Frontal cortex (tissue), 4 donors: Measurements from ENCODE around the gene PRDM16. TPM values are rescaled to one million over a fixed set of nuclear protein-coding genes. Genes with fewer than 3 reads are reported as not detected.
"Not testable (repeated sequence)": the region's sequence is repeated elsewhere in the genome, so short reads cannot be mapped to it uniquely, and the experiment has no call there.

Experiments
- DNase-seq, 2 donors: peaks; one replicate each; pipeline ENCODE4 v3.0.0; 2012; ENCODE audit warnings: low spot score in 2 of 2
- FAIRE-seq: peaks from 2 replicates; lab custom pipeline; 2012; peaks lifted over from hg19 to GRCh38; lab: Jason Lieb, UNC
- total RNA-seq: library from RNA; depleted of rRNA; stranded (reverse); fragments of >200 nt; gene quantifications from one replicate; pipeline ENCODE4 v1.2.3, GENCODE V29; 2014
- donor health status: control.
- donor health status: control.
- donor health status: control.

PRDM16 gene
- total RNA-seq, 1 donor from 2014 or later = 1.6 TPM

- no peak for FAIRE-seq
- no peak for DNase-seq
Observed at GRCh38 chr1:3077561-3077960, 8.6 kb downstream of the PRDM16 start.

- FAIRE-seq (no peak), DNase-seq (peak in 1 of 2 donors; percentile 69)
Observed at GRCh38 chr1:3078430-3078861, 9.4 kb downstream of the PRDM16 start.

- no peak for DNase-seq
- FAIRE-seq = no peak
Observed at GRCh38 chr1:3078871-3079270, 9.9 kb downstream of the PRDM16 start.

- FAIRE-seq = no peak
Observed at GRCh38 chr1:3079381-3080052, 10.5 kb downstream of the PRDM16 start.

GRCh38 chr1:3080053-3080955 is 11.3 kb downstream of the PRDM16 start:
- DNase-seq (no peak), FAIRE-seq (no peak)

More at GRCh38 chr1:3079381-3080052, 10.5 kb downstream of the PRDM16 start:
- DNase-seq = no peak

GRCh38 chr1:3081171-3081683 is 12.2 kb downstream of the PRDM16 start:
- no peak for DNase-seq
- no peak for FAIRE-seq

GRCh38 chr1:3082051-3082450 is 13.0 kb downstream of the PRDM16 start:
- no peak for DNase-seq

GRCh38 chr1:3082571-3083516 is 13.8 kb downstream of the PRDM16 start:
- DNase-seq (no peak), FAIRE-seq (no peak)

More at GRCh38 chr1:3082051-3082450, 13.0 kb downstream of the PRDM16 start:
- FAIRE-seq = no peak

GRCh38 chr1:3084154-3084553 is 15.2 kb downstream of the PRDM16 start:
- no peak for FAIRE-seq
- DNase-seq = no peak

- FAIRE-seq = no peak
- DNase-seq = no peak
Observed at GRCh38 chr1:3084726-3085125, 15.7 kb downstream of the PRDM16 start.

GRCh38 chr1:3085721-3086120 is 16.7 kb downstream of the PRDM16 start:
- FAIRE-seq = no peak
- no peak for DNase-seq

- DNase-seq (no peak), FAIRE-seq (no peak)
Observed at GRCh38 chr1:3086272-3086974, 17.4 kb downstream of the PRDM16 start.

- FAIRE-seq = no peak
Observed at GRCh38 chr1:3087049-3087448, 18.0 kb downstream of the PRDM16 start.

GRCh38 chr1:3087946-3088668 is 19.1 kb downstream of the PRDM16 start:
- not testable (repeated sequence) for FAIRE-seq, DNase-seq

More at GRCh38 chr1:3087049-3087448, 18.0 kb downstream of the PRDM16 start:
- DNase-seq = no peak

GRCh38 chr1:3089490-3089889 is 20.5 kb downstream of the PRDM16 start:
- FAIRE-seq = no peak
- no peak for DNase-seq

GRCh38 chr1:3091334-3091733 is 22.3 kb downstream of the PRDM16 start:
- no peak for FAIRE-seq
- DNase-seq = no peak

- FAIRE-seq = no peak
- no peak for DNase-seq
Observed at GRCh38 chr1:3092530-3092929, 23.5 kb downstream of the PRDM16 start.

- FAIRE-seq (no peak), DNase-seq (no peak)
Observed at GRCh38 chr1:3093898-3094626, 25.1 kb downstream of the PRDM16 start.
